ENCODE measurements around the gene ANKRD44. TPM values are rescaled to one million over a fixed set of nuclear protein-coding genes. Genes with fewer than 3 reads are reported as not detected.

Gene ANKRD44
- total and polyA plus RNA-seq, 2 of the 8 experiments (the other 6 are each of a cell fraction or from before 2014, with no cell fraction given) = 1.2 to 1.3 TPM

- Histone ChIP-seq H2AFZ (ENCODE audit: low read length) (no peak overlapping the region), H4K20me1 (replicated peaks in 1 of 2; ENCODE audit: control insufficient read depth in 1 of 2, insufficient read depth in 2 of 2, low read length in 2 of 2) (no peaks in the 10 kb centered on the region), H3K14ac (ENCODE audit: insufficient read length) (no peak overlapping the region), H3K4me1 (replicated peaks in 1 of 4; ENCODE audit: control insufficient read depth in 3 of 4, insufficient read depth in 4 of 4, low read length in 3 of 4) (no peaks in the 10 kb centered on the region), H4K91ac (replicated peaks; ENCODE audit: insufficient read length, low read length) (no peak overlapping the region), H3K9ac (replicated peaks in 1 of 4; ENCODE audit: extremely low read depth in 1 of 4, low read depth in 3 of 4, low read length in 3 of 4) (no peak overlapping the region), H3K27ac (ENCODE audit: low read depth, low read length) (no peak overlapping the region), H3K4ac (replicated peaks; ENCODE audit: insufficient read length, low read depth, low read length) (no peak overlapping the region), H3K79me2 (ENCODE audit: control insufficient read depth in 1 of 2, insufficient read depth in 2 of 2, low read length in 2 of 2) (no peaks in the 10 kb centered on the region), H4K8ac (ENCODE audit: extremely low read depth, insufficient read depth, low read length) (no peak overlapping the region), H2BK5ac (ENCODE audit: low read depth, low read length) (no peak overlapping the region), H3K4me3 (ENCODE audit: extremely low read depth in 1 of 4, insufficient read depth in 2 of 4, low read depth in 3 of 4, low read length in 4 of 4) (no peak overlapping the region), H2AK5ac (ENCODE audit: low read depth, low read length) (no peak overlapping the region), H3K4me2 (ENCODE audit: insufficient read depth in 1 of 2, low read depth in 2 of 2, low read length in 2 of 2) (no peak overlapping the region), H3K23ac (ENCODE audit: insufficient read length) (no peak overlapping the region), H4K5ac (ENCODE audit: insufficient read length, low read depth, low read length) (no peak overlapping the region), H3K18ac (ENCODE audit: extremely low read depth, low read length) (no peak overlapping the region), H3K56ac (replicated peaks; ENCODE audit: insufficient read length, low read depth, low read length) (no peak overlapping the region), H3K27me3 (replicated peaks in 1 of 4; ENCODE audit: control insufficient read depth in 3 of 4, extremely low read depth in 1 of 4, insufficient read depth in 3 of 4, low read length in 3 of 4) (no peaks in the 10 kb centered on the region), H2BK15ac (ENCODE audit: low read length) (no peak overlapping the region), H3K9me3 (ENCODE audit: insufficient read depth in 2 of 2, low read depth in 1 of 2, low read length in 1 of 2) (no peaks in the 10 kb centered on the region), H2BK20ac (ENCODE audit: low read length) (no peak overlapping the region), H2BK120ac (replicated peaks; ENCODE audit: low read depth, low read length) (no peak overlapping the region), H3K79me1 (ENCODE audit: low read depth, low read length) (no peaks in the 10 kb centered on the region), H2BK12ac (ENCODE audit: low read depth, low read length) (no peak overlapping the region), H3K36me3 (ENCODE audit: control insufficient read depth in 2 of 4, insufficient read depth in 4 of 4, low read length in 3 of 4) (no peaks in the 10 kb centered on the region), H3K23me2 (ENCODE audit: low read depth, low read length) (no peaks in the 10 kb centered on the region)
- ChIA-PET POLR2A (ENCODE audit: partially characterized antibody) (no interaction called here), CTCF (ENCODE audit: partially characterized antibody) (no interaction called here)
- WGBS, 2 experiments (ENCODE audit: extremely low coverage in 1 of 2, insufficient coverage in 1 of 2, insufficient read length in 1 of 2, insufficient replicate concordance in 2 of 2, low coverage in 1 of 2, low lambda C conversion rate in 2 of 2, missing lambda C conversion rate in 1 of 2) = 83% methylated on average over 4 of the region's 4 CpGs; no CpG with 5 or more reads in 1 of the 2 experiments
- FAIRE-seq (no peak), DNase-seq (ENCODE audit: low read depth in 1 of 2, low spot score in 2 of 2) (no peak)
- TF ChIP-seq BCL11A (IDR thresholded peaks at IDR 0.05; ENCODE audit: low read depth in 2 of 2, low read length in 2 of 2) (no peak), SUZ12 (IDR thresholded peaks at IDR 0.05; ENCODE audit: low read length) (no peak), POU5F1 (IDR thresholded peaks at IDR 0.05; ENCODE audit: low read depth, low read length) (no peak), ASH2L (IDR thresholded peaks at IDR 0.05; ENCODE audit: low read length) (no peak), POLR2A (IDR thresholded peaks at IDR 0.05; ENCODE audit: control extremely low read depth in 1 of 2, low read depth in 2 of 2, low read length in 2 of 2) (no peak), KDM4A (IDR thresholded peaks at IDR 0.05; ENCODE audit: low read depth, low read length, severe bottlenecking) (no peak), BRCA1 (IDR thresholded peaks at IDR 0.05; ENCODE audit: low read depth, low read length) (no peak), JUND (IDR thresholded peaks at IDR 0.05; ENCODE audit: low read length) (no peak), HDAC6 (IDR thresholded peaks at IDR 0.05; ENCODE audit: low read depth, low read length) (no peak), GTF2F1 (IDR thresholded peaks at IDR 0.05; ENCODE audit: borderline replicate concordance, low read depth, low read length) (no peak), SP1 (IDR thresholded peaks at IDR 0.05; ENCODE audit: low read depth, low read length) (no peak), CHD1 (IDR thresholded peaks at IDR 0.05; ENCODE audit: low read depth, low read length) (no peak), RXRA (IDR thresholded peaks at IDR 0.05; ENCODE audit: insufficient read depth, low read depth, low read length) (no peak)
These were observed 12.7 kb downstream of the ANKRD44 start for GRCh38 chr2:197297772-197298318.

Data from H1 (cell line).